ENCODE results near the gene HLA-DOA.

DNA sequence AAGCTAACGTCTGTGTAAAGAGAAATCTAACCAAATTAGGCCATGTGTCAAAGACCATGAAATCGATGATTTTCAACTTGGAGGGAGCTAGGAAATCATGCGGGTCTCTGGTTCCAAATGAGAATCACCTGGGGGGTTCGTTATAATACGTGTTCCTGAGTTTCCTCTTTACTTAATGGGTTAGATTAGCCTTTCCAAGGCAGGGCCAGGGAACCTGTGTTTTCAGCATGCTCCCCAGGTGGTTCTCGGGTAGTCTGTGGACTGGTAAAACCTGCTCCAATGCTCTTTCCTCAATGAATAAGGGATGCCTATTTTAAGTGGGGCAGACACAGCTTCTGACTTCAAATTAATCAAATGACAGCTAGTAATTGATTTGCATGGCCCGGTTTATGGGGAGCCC lies 965 bp upstream of the HLA-DOA start:
- no peak for TF ChIP-seq POLR2A (IDR thresholded peaks at IDR 0.05)
- TF ChIP-seq, protein P1, sequence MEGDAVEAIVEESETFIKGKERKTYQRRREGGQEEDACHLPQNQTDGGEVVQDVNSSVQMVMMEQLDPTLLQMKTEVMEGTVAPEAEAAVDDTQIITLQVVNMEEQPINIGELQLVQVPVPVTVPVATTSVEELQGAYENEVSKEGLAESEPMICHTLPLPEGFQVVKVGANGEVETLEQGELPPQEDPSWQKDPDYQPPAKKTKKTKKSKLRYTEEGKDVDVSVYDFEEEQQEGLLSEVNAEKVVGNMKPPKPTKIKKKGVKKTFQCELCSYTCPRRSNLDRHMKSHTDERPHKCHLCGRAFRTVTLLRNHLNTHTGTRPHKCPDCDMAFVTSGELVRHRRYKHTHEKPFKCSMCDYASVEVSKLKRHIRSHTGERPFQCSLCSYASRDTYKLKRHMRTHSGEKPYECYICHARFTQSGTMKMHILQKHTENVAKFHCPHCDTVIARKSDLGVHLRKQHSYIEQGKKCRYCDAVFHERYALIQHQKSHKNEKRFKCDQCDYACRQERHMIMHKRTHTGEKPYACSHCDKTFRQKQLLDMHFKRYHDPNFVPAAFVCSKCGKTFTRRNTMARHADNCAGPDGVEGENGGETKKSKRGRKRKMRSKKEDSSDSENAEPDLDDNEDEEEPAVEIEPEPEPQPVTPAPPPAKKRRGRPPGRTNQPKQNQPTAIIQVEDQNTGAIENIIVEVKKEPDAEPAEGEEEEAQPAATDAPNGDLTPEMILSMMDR (IDR thresholded peaks at IDR 0.05 in 8 of 11, conservative IDR thresholded peaks at IDR 0.05 in 3 of 11), result no peak
